K562 (cell line): ENCODE data around the gene PDCD10. TPM values are rescaled to one million over a fixed set of nuclear protein-coding genes. Genes with fewer than 3 reads are reported as not detected.
A peak's percentile ranks its signal among the peaks of the same experiment; 100 is the strongest.

ENCODE experiments used
- ATAC-seq: fragments of 200-7000 bp; cut with Tn5 transposase; 3 replicates; pipeline ENCODE4 v1.9.1; 2020; ENCODE audit warnings: moderate library complexity
- BruUV-seq: library from RNA; stranded (reverse); fragments of 400-500 nt; replicated peaks from 2 replicates; lab custom pipeline; 2021; lab: Mats Ljungman, UMichigan
- CTCF ChIA-PET: fragments of 300-600 bp; formaldehyde crosslinking; extraction: SDS; loops from one replicate; lab custom pipeline; 2021; ENCODE audit warnings: low intra/inter-chr PET ratio; lab: Yijun Ruan, JAX
- POLR2A ChIA-PET: fragments of 300-600, 350-650 bp; sonication (Branson Sonifier 250); formaldehyde crosslinking; extraction: SDS; loops from one replicate; lab custom pipeline; 2021; ENCODE audit warnings: antibody characterized with exemption, inconsistent platforms; lab: Yijun Ruan, JAX
- DNase-seq, 4 experiments: peaks; one replicate each; pipeline versions ENCODE4 v3.0.0 to v3.0.0-alpha.2; 2011 to 2018; ENCODE audit warnings: low spot score in 3 of 4, mixed read lengths in 3 of 4; ENCODE audit errors: extremely low read depth in 1 of 4
- FAIRE-seq: peaks from 2 replicates; lab custom pipeline; 2011; peaks lifted over from hg19 to GRCh38; lab: Jason Lieb, UNC
- H2AFZ ChIP-seq: 2 replicates; pipeline ENCODE4 v1.6.0; 2011; ENCODE audit warnings: low read depth, low read length, control low read depth, inconsistent platforms
- H3K27ac ChIP-seq: fragments of 200-600 bp; 3 replicates; pipeline ENCODE4 v1.8.0; 2011; ENCODE audit warnings: low read depth, mild to moderate bottlenecking, control low read depth, inconsistent platforms, low read length, moderate library complexity, mixed read lengths; ENCODE audit errors: extremely low read depth
- H3K27me3 ChIP-seq, 2 experiments: fragments of 300-600 bp in 1 of 2; 2 replicates in 1 of 2; 3 replicates in 1 of 2; pipeline versions ENCODE4 v1.6.0 to v1.8.0; 2011; ENCODE audit warnings: inconsistent platforms in 2 of 2, low read length in 2 of 2, mild to moderate bottlenecking in 1 of 2, mixed read lengths in 1 of 2, moderate library complexity in 1 of 2; ENCODE audit not compliant: control insufficient read depth in 2 of 2, insufficient read depth in 2 of 2
- H3K36me3 ChIP-seq: fragments of 300-600 bp; 3 replicates; pipeline ENCODE4 v1.8.0; 2011; ENCODE audit warnings: mild to moderate bottlenecking, low read length, inconsistent platforms; ENCODE audit not compliant: control insufficient read depth, insufficient read depth
- H3K4me1 ChIP-seq, 2 experiments: fragments of 200-600 bp in 1 of 2; replicated peaks in 1 of 2; 2 replicates in 1 of 2; 3 replicates in 1 of 2; pipeline versions ENCODE4 v1.5.1 to v1.8.0; 2011; ENCODE audit warnings: inconsistent platforms in 2 of 2, low read length in 2 of 2, mild to moderate bottlenecking in 1 of 2, mixed read lengths in 1 of 2, moderate library complexity in 1 of 2; ENCODE audit not compliant: control insufficient read depth in 2 of 2, insufficient read depth in 2 of 2
- H3K4me2 ChIP-seq: 2 replicates; pipeline ENCODE4 v1.6.1; 2011; ENCODE audit warnings: low read length, control low read depth, inconsistent platforms, mixed read lengths; ENCODE audit not compliant: insufficient read depth
- H3K4me3 ChIP-seq: fragments of 200-600 bp; sonication (generic), shearing (Covaris generic); 2 replicates; pipeline ENCODE4 v1.5.1; 2016; ENCODE audit warnings: control low read depth, inconsistent platforms
- H3K79me2 ChIP-seq: fragments of 200-600 bp; 3 replicates; pipeline ENCODE4 v1.8.0; 2011; ENCODE audit warnings: low read length, inconsistent platforms; ENCODE audit not compliant: control insufficient read depth, insufficient read depth
- H3K9ac ChIP-seq, 2 experiments: 2 replicates each; pipeline versions ENCODE4 v1.6.0 to v1.6.1; 2011; ENCODE audit warnings: low read depth in 2 of 2, low read length in 2 of 2, control low read depth in 1 of 2, inconsistent platforms in 1 of 2, mild to moderate bottlenecking in 1 of 2, mixed read lengths in 1 of 2; ENCODE audit not compliant: insufficient read depth in 1 of 2
- H3K9me1 ChIP-seq: one replicate; pipeline ENCODE4 v1.6.0; 2011; ENCODE audit warnings: inconsistent platforms, mild to moderate bottlenecking, low read length, moderate library complexity; ENCODE audit not compliant: control insufficient read depth, insufficient read depth
- H3K9me3 ChIP-seq: replicated peaks from 2 replicates; pipeline ENCODE4 v1.5.1; 2011; ENCODE audit warnings: low read depth, low read length, inconsistent platforms; ENCODE audit not compliant: control insufficient read depth, insufficient read depth
- H4K20me1 ChIP-seq: replicated peaks from 2 replicates; pipeline ENCODE4 v1.6.1; 2011; ENCODE audit warnings: low read length, inconsistent platforms, mixed read lengths; ENCODE audit not compliant: control insufficient read depth, insufficient read depth
- CREB3 ChIP-seq: fragments of 450-650 bp; conservative IDR thresholded peaks from 2 replicates; pipeline ENCODE4 v1.6.1; 2016; ENCODE audit warnings: missing genetic modification characterization, low read depth, mild to moderate bottlenecking, missing compliant biosample characterization, moderate library complexity
- MEF2D ChIP-seq: conservative IDR thresholded peaks from 2 replicates; pipeline ENCODE4 v1.6.1; 2016; ENCODE audit warnings: low read depth, missing genetic modification characterization, missing compliant biosample characterization
- PBX2 ChIP-seq, 2 experiments: IDR thresholded peaks in 1 of 2; conservative IDR thresholded peaks in 1 of 2; 2 replicates each; pipeline ENCODE4 v1.6.1; 2016; ENCODE audit warnings: low read depth in 2 of 2, mild to moderate bottlenecking in 1 of 2, missing compliant biosample characterization in 1 of 2, missing genetic modification characterization in 1 of 2, moderate library complexity in 1 of 2
- WGBS: fragments of 100-300 bp; shearing (Covaris generic); methylation state at CpG from one replicate; pipeline ENCODE4 v1.1.6; 2016; ENCODE audit warnings: low coverage, mixed read lengths; ENCODE audit not compliant: insufficient coverage; ENCODE audit errors: missing lambda C conversion rate; 5-methylcytosine and 5-hydroxymethylcytosine counted together
- in situ Hi-C: fragments of 300-500 bp; cut with MboI; formaldehyde crosslinking; loops from 4 replicates; pipeline ENCODE4 v1.15.0; 2018; ENCODE audit warnings: inconsistent platforms, mixed read lengths
- intact Hi-C: fragments of 100-400 bp; cut with micrococcal nuclease; formaldehyde crosslinking; loops from 2 replicates; pipeline ENCODE4 v1.14.2; 2022
- polyA plus RNA-seq, 8 experiments: library from polyadenylated mRNA; depleted of rRNA in 4 of 8; stranded (reverse) in 5 of 8; unstranded in 3 of 8; fragments of >200 nt; fragmentation: Nextera tagmentation in 2 of 8; fragmentation: Illumina TruSeq in 1 of 8; extraction: Ambion mirVana in 2 of 8; extraction: Trizol in 1 of 8; gene quantifications; 2 replicates each; pipeline versions ENCODE4 v1.2.1 to v1.2.3, GENCODE V29; 2011 to 2014; ENCODE audit warnings: inconsistent platforms in 1 of 8, missing spikeins in 1 of 8
- total RNA-seq, 7 experiments: library from RNA; depleted of rRNA in 6 of 7; stranded (reverse); fragments of >200 nt in 6 of 7; fragmentation: Illumina TruSeq in 2 of 7; extraction: Trizol in 2 of 7; gene quantifications; 2 replicates each; pipeline versions ENCODE4 v1.2.1 to v1.2.3, GENCODE V29; 2011 to 2021; ENCODE audit warnings: low replicate concordance in 1 of 7

Gene PDCD10
- total and polyA plus RNA-seq, 9 of the 15 experiments (the other 6 are each of a cell fraction or from before 2014, with no cell fraction given): 121 to 476 (median 232) TPM

- ChIA-PET POLR2A (interaction anchor here (1.0 to 1.6 kb wide), 3 partner anchors 9 to 11 kb away, joined by 3 to 4 read pairs (median 3); no protein-coding TSS in a partner anchor), CTCF (no interaction called here)
- BruUV-seq: no TSS peak
- ATAC-seq (no peak), FAIRE-seq (no peak)
- in situ Hi-C loops (no loop called here), intact Hi-C loops (no loop called here)
- Histone ChIP-seq H4K20me1 (no peaks in the 10 kb centered on the region), H3K4me1 (no peaks in the 10 kb centered on the region), H3K9ac (no peak overlapping the region), H3K27me3 (no peaks in the 10 kb centered on the region), H3K4me3 (no peak overlapping the region)
- peak; percentile 89 for TF ChIP-seq MEF2D
- no peak for TF ChIP-seq PBX2 (CRISPR knock-in tag; IDR thresholded peaks at IDR 0.05; ENCODE audit: low read depth)
- TF ChIP-seq PBX2 (tag; conservative IDR thresholded peaks at IDR 0.05; ENCODE audit: low read depth): peak; percentile 65
- TF ChIP-seq CREB3 (tag): no peak
- TF ChIP-seq, all 486 proteins: peak for 2
- Histone ChIP-seq H3K9me3 (no peaks in the 10 kb centered on the region), H2AFZ (no peak overlapping the region), H3K27ac (no peak overlapping the region), H3K36me3 (no peaks in the 10 kb centered on the region), H3K9me1 (no peaks in the 10 kb centered on the region), H3K79me2 (no peaks in the 10 kb centered on the region), H3K4me2 (no peak overlapping the region)
- 41% methylated on average over 3 of the region's 3 CpGs for WGBS
- DNase-seq: no peak
Observed at GRCh38 chr3:167750272-167750971, 15.7 kb upstream of the PDCD10 start.
